Suprapubic skin (tissue), 4 donors: Measurements from ENCODE around the gene TRUB2. TPM values are rescaled to one million over a fixed set of nuclear protein-coding genes. Genes with fewer than 3 reads are reported as not detected.
A peak's percentile ranks its signal among the peaks of the same experiment; 100 is the strongest.

ENCODE experiments used
- DNase-seq, 2 donors: peaks; one replicate each; pipeline ENCODE4 v3.0.0-alpha.2; 2019; ENCODE audit warnings: low spot score in 2 of 2
- H3K27ac ChIP-seq: fragments of 200-600 bp; sonication (generic); one replicate; pipeline ENCODE4 v1.5.1; 2019
- H3K27me3 ChIP-seq: fragments of 200-600 bp; sonication (generic); one replicate; pipeline ENCODE4 v1.5.1; 2019
- H3K36me3 ChIP-seq: fragments of 200-600 bp; sonication (generic); one replicate; pipeline ENCODE4 v1.5.1; 2019
- H3K4me1 ChIP-seq: fragments of 200-600 bp; sonication (generic); one replicate; pipeline ENCODE4 v1.5.1; 2019
- H3K4me3 ChIP-seq: fragments of 200-600 bp; sonication (generic); one replicate; pipeline ENCODE4 v1.5.1; 2019; ENCODE audit warnings: mild to moderate bottlenecking
- H3K9me3 ChIP-seq: fragments of 200-600 bp; sonication (generic); one replicate; pipeline ENCODE4 v1.5.1; 2019
- CTCF ChIP-seq, 2 donors: fragments of 200-600 bp in 1 of 2; fragments of 450-650 bp in 1 of 2; sonication (generic) in 1 of 2; IDR thresholded peaks; one replicate each; pipeline ENCODE4 v1.5.1; 2016 to 2019; ENCODE audit warnings: antibody characterized with exemption in 2 of 2, mild to moderate bottlenecking in 1 of 2, moderate library complexity in 1 of 2
- EP300 ChIP-seq: sonication (generic); formaldehyde crosslinking; IDR thresholded peaks from one replicate; pipeline ENCODE4 v1.6.1; 2017; ENCODE audit warnings: antibody characterized with exemption
- POLR2A ChIP-seq, 2 donors: fragments of 450-650 bp; IDR thresholded peaks; one replicate each; pipeline ENCODE4 v1.6.1; 2017; ENCODE audit warnings: antibody characterized with exemption in 2 of 2, mild to moderate bottlenecking in 2 of 2, moderate library complexity in 2 of 2
- POLR2AphosphoS5 ChIP-seq, 3 donors: sonication (generic); formaldehyde crosslinking; IDR thresholded peaks; one replicate each; pipeline ENCODE4 v1.6.1; 2017; ENCODE audit warnings: antibody characterized with exemption in 3 of 3
- WGBS: methylation state at CpG from one replicate; pipeline ENCODE4 v1.1.5; 2018; 5-methylcytosine and 5-hydroxymethylcytosine counted together
- total RNA-seq, 4 donors: library from RNA; depleted of rRNA; stranded (reverse); fragments of >200 nt; gene quantifications; one replicate each; pipeline ENCODE4 v1.1.0, GENCODE V29; 2016

The TRUB2 gene
- total RNA-seq, 4 donors from 2014 or later = 11.6 to 19.9 (median 14.1) TPM

- H3K36me3 ChIP-seq = peaks cover 43% of the 10 kb centered on the region
- H3K4me3 ChIP-seq = peak overlapping the region; percentile 89
- TF ChIP-seq EP300 (no peak), POLR2A (IDR thresholded peaks at IDR 0.05) (no peak), POLR2AphosphoS5 (IDR thresholded peaks at IDR 0.05) (no peak), CTCF (IDR thresholded peaks at IDR 0.05) (no peak)
- no peaks in the 10 kb centered on the region for H3K9me3 ChIP-seq
- H3K4me1 ChIP-seq = peaks cover 55% of the 10 kb centered on the region
- no peaks in the 10 kb centered on the region for H3K27me3 ChIP-seq
- no peak for DNase-seq
- WGBS = 29% methylated on average over 12 of the region's 16 CpGs
- peak overlapping the region; percentile 86 for H3K27ac ChIP-seq
Observed at GRCh38 chr9:128323212-128323730, 1.0 kb upstream of the TRUB2 start.

- Histone ChIP-seq H3K4me1 (peaks cover 46% of the 10 kb centered on the region), H3K27me3 (no peaks in the 10 kb centered on the region), H3K36me3 (peaks cover 44% of the 10 kb centered on the region), H3K4me3 (peak overlapping the region; percentile 89), H3K27ac (peak overlapping the region; percentile 86), H3K9me3 (no peaks in the 10 kb centered on the region)
- TF ChIP-seq CTCF (IDR thresholded peaks at IDR 0.05) (no peak), POLR2A (IDR thresholded peaks at IDR 0.05) (no peak), EP300 (no peak), POLR2AphosphoS5 (IDR thresholded peaks at IDR 0.05) (no peak)
- 2% methylated on average over 21 of the region's 21 CpGs for WGBS
- no peak for DNase-seq
Observed at GRCh38 chr9:128321879-128322403, 306 bp downstream of the TRUB2 start.

GRCh38 chr9:128321343-128321742 lies 904 bp downstream of the TRUB2 start:
- H3K9me3 ChIP-seq = no peaks in the 10 kb centered on the region
- 79% methylated on average over 7 of the region's 7 CpGs for WGBS
- H3K4me1 ChIP-seq = peaks cover 43% of the 10 kb centered on the region
- no peak overlapping the region for H3K27ac ChIP-seq
- no peak for DNase-seq
- H3K4me3 ChIP-seq = peak overlapping the region; percentile 89
- peaks cover 44% of the 10 kb centered on the region for H3K36me3 ChIP-seq
- TF ChIP-seq EP300 (no peak), POLR2AphosphoS5 (IDR thresholded peaks at IDR 0.05) (no peak), POLR2A (IDR thresholded peaks at IDR 0.05) (no peak), CTCF (IDR thresholded peaks at IDR 0.05) (no peak)
- H3K27me3 ChIP-seq = no peaks in the 10 kb centered on the region

GRCh38 chr9:128317629-128318028 lies 4.6 kb downstream of the TRUB2 start:
- TF ChIP-seq CTCF (IDR thresholded peaks at IDR 0.05) (no peak), EP300 (no peak), POLR2A (IDR thresholded peaks at IDR 0.05) (no peak), POLR2AphosphoS5 (IDR thresholded peaks at IDR 0.05) (no peak)
- Histone ChIP-seq H3K9me3 (no peaks in the 10 kb centered on the region), H3K4me1 (peaks cover 10% of the 10 kb centered on the region), H3K27me3 (no peaks in the 10 kb centered on the region), H3K4me3 (no peak overlapping the region), H3K27ac (no peak overlapping the region), H3K36me3 (peaks cover 68% of the 10 kb centered on the region)
- 85% methylated on average over 2 of the region's 2 CpGs for WGBS
- DNase-seq = no peak

- TF ChIP-seq POLR2AphosphoS5 (IDR thresholded peaks at IDR 0.05) (no peak), EP300 (no peak), POLR2A (IDR thresholded peaks at IDR 0.05) (no peak)
- H3K36me3 ChIP-seq = peaks cover 72% of the 10 kb centered on the region
Observed at GRCh38 chr9:128316421-128316820, 5.8 kb downstream of the TRUB2 start.

More at GRCh38 chr9:128316421-128316820, 5.8 kb downstream of the TRUB2 start:
- H3K27ac ChIP-seq = no peak overlapping the region
- H3K27me3 ChIP-seq = no peaks in the 10 kb centered on the region
- H3K9me3 ChIP-seq = no peaks in the 10 kb centered on the region
- H3K4me3 ChIP-seq = no peak overlapping the region
- H3K4me1 ChIP-seq = peaks cover 5% of the 10 kb centered on the region
- DNase-seq = no peak
- WGBS = 70% methylated on average over 5 of the region's 9 CpGs
